Measurements from ENCODE around the gene ERCC6L2.

The ERCC6L2 gene

GRCh38 chr9:95947118-95947517 is 71.6 kb downstream of the ERCC6L2 start:
- Histone ChIP-seq H3K27me3 (ENCODE audit: insufficient read depth, low read depth) (no peaks in the 10 kb centered on the region), H3K36me3 (ENCODE audit: insufficient read depth) (no peaks in the 10 kb centered on the region), H3K27ac (no peak overlapping the region), H3K9ac (no peak overlapping the region), H3K79me2 (ENCODE audit: insufficient read depth, low read depth) (no peaks in the 10 kb centered on the region), H3K4me1 (ENCODE audit: low read depth, poor library complexity, severe bottlenecking) (no peaks in the 10 kb centered on the region), H3K4me3 (IDR thresholded peaks at IDR 0.05; ENCODE audit: insufficient read depth, low read depth, low read length) (no peak overlapping the region), H2AFZ (ENCODE audit: low read depth) (no peak overlapping the region), H4K20me1 (ENCODE audit: insufficient read depth) (no peaks in the 10 kb centered on the region), H3K4me2 (no peak overlapping the region)
- TF ChIP-seq CTCF (conservative IDR thresholded peaks at IDR 0.05; ENCODE audit: low read depth, low read length) = no peak

- Histone ChIP-seq H3K27ac (no peak overlapping the region), H3K79me2 (ENCODE audit: insufficient read depth, low read depth) (no peaks in the 10 kb centered on the region), H2AFZ (ENCODE audit: low read depth) (no peak overlapping the region), H3K36me3 (ENCODE audit: insufficient read depth) (no peaks in the 10 kb centered on the region), H3K4me3 (IDR thresholded peaks at IDR 0.05; ENCODE audit: insufficient read depth, low read depth, low read length) (no peak overlapping the region), H3K4me1 (ENCODE audit: low read depth, poor library complexity, severe bottlenecking) (no peaks in the 10 kb centered on the region), H3K4me2 (no peak overlapping the region), H3K9ac (no peak overlapping the region), H3K27me3 (ENCODE audit: insufficient read depth, low read depth) (no peaks in the 10 kb centered on the region), H4K20me1 (ENCODE audit: insufficient read depth) (no peaks in the 10 kb centered on the region)
- TF ChIP-seq CTCF (conservative IDR thresholded peaks at IDR 0.05; ENCODE audit: low read depth, low read length) = no peak
Observed at GRCh38 chr9:95952471-95952870, 77.0 kb downstream of the ERCC6L2 start.

DNA sequence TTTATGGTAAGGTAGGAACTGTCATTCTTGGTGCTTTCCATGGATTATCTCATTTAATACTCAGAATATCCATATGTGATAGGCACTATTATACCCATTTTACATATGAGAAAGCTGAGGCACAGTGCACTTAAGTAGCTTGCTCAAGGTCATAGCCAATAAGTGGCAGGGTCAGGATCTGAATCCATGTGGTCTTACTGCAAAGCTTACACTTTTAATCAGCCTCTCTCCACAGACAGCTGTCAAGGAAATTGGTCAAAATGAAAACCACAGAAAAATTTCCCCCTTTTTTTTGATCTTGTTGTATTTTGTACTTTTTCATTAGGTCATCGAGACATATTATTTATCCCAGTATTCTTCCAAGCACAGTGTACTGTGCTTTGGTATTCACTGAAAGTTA is 78.5 kb downstream of the ERCC6L2 start:
- TF ChIP-seq CTCF (conservative IDR thresholded peaks at IDR 0.05; ENCODE audit: low read depth, low read length) = no peak
- no peaks in the 10 kb centered on the region for H3K36me3 ChIP-seq (ENCODE audit: insufficient read depth)
- no peaks in the 10 kb centered on the region for H3K79me2 ChIP-seq (ENCODE audit: insufficient read depth, low read depth)
- H2AFZ ChIP-seq (ENCODE audit: low read depth) = no peak overlapping the region
- no peak overlapping the region for H3K9ac ChIP-seq
- no peak overlapping the region for H3K4me3 ChIP-seq (IDR thresholded peaks at IDR 0.05; ENCODE audit: insufficient read depth, low read depth, low read length)
- H3K27me3 ChIP-seq (ENCODE audit: insufficient read depth, low read depth) = no peaks in the 10 kb centered on the region
- no peaks in the 10 kb centered on the region for H4K20me1 ChIP-seq (ENCODE audit: insufficient read depth)
- H3K27ac ChIP-seq = no peak overlapping the region
- H3K4me2 ChIP-seq = no peak overlapping the region
- H3K4me1 ChIP-seq (ENCODE audit: low read depth, poor library complexity, severe bottlenecking) = no peaks in the 10 kb centered on the region

DNA sequence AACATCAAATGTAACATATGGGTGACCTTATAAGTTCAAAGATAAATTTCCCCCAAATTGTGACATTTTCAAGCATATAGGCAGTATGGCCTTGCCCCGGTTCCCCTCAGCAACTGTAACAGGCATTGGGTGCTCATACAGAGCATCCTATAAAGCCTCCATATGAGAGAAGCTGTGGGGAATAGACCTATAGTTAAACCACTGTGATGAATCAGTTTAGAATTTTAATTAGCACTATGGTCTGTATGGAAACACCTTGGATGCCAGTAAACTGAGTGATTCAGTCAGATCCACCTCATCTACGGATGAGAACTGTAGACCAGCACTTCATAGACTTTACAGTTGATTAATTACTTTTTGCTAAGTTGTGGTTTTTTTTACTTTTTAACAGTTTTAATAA is 79.4 kb downstream of the ERCC6L2 start:
- Histone ChIP-seq H3K4me3 (IDR thresholded peaks at IDR 0.05; ENCODE audit: insufficient read depth, low read depth, low read length) (no peak overlapping the region), H3K4me1 (ENCODE audit: low read depth, poor library complexity, severe bottlenecking) (no peaks in the 10 kb centered on the region), H3K27ac (no peak overlapping the region), H2AFZ (ENCODE audit: low read depth) (no peak overlapping the region), H3K27me3 (ENCODE audit: insufficient read depth, low read depth) (no peaks in the 10 kb centered on the region), H4K20me1 (ENCODE audit: insufficient read depth) (no peaks in the 10 kb centered on the region), H3K9ac (no peak overlapping the region), H3K79me2 (ENCODE audit: insufficient read depth, low read depth) (no peaks in the 10 kb centered on the region), H3K36me3 (ENCODE audit: insufficient read depth) (no peaks in the 10 kb centered on the region), H3K4me2 (no peak overlapping the region)
- TF ChIP-seq CTCF (conservative IDR thresholded peaks at IDR 0.05; ENCODE audit: low read depth, low read length) = no peak

DNA sequence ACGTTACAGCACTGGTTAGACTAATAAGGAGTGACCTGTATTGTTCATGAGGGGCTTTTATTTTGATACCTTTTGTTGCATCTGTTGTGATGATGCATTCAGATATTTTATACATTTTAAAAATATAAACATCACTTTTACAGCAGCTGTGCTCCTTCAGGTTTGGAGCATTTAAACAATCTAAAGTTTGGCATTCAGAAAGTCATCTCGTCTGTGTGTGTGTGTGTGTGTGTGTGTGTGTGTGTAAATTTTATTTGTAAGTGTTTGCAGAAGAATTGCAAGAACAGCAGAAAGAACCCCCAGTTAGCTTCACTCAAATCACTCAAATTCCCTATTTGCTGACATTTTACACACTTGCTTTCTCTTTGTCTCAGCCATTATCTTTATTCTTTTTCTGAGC is 87.4 kb downstream of the ERCC6L2 start:
- Histone ChIP-seq H3K36me3 (ENCODE audit: insufficient read depth) (no peaks in the 10 kb centered on the region), H3K4me1 (ENCODE audit: low read depth, poor library complexity, severe bottlenecking) (no peaks in the 10 kb centered on the region), H3K4me3 (IDR thresholded peaks at IDR 0.05; ENCODE audit: insufficient read depth, low read depth, low read length) (no peak overlapping the region), H2AFZ (ENCODE audit: low read depth) (no peak overlapping the region), H3K9ac (no peak overlapping the region), H4K20me1 (ENCODE audit: insufficient read depth) (no peaks in the 10 kb centered on the region), H3K4me2 (no peak overlapping the region), H3K79me2 (ENCODE audit: insufficient read depth, low read depth) (no peaks in the 10 kb centered on the region), H3K27ac (no peak overlapping the region), H3K27me3 (ENCODE audit: insufficient read depth, low read depth) (no peaks in the 10 kb centered on the region)
- no peak for TF ChIP-seq CTCF (conservative IDR thresholded peaks at IDR 0.05; ENCODE audit: low read depth, low read length)

Data from KMS-11 (cell line).